GM18519 (cell line): ENCODE results near the gene ZFYVE28.

Experiments used
- ATAC-seq: cut with Tn5 transposase; IDR thresholded peaks from one replicate; pipeline ENCODE4 v1.9.1; 2021; ENCODE audit warnings: mild to moderate bottlenecking, moderate library complexity; ENCODE audit not compliant: unreplicated experiment, low FRiP score

The ZFYVE28 gene

DNA sequence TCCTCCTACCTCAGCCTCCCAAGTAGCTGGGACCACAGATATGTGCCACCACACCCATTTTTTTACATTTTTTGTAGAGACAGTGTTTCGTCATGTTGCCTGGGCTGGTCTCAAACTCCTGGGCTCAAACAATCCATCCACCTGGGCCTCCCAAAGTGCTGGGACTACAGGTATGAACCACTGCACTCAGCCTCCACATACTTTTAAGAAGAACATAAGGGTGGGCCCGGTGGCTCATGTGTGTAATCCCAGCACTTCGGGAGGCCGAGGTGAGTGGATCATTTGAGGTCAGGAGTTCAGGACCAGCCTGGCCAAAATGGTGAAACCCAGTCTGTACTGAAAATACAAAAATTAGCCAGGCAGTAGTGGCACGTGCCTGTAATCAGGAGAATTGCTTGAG lies 105.1 kb downstream of the ZFYVE28 start:
- ATAC-seq, result no peak

DNA sequence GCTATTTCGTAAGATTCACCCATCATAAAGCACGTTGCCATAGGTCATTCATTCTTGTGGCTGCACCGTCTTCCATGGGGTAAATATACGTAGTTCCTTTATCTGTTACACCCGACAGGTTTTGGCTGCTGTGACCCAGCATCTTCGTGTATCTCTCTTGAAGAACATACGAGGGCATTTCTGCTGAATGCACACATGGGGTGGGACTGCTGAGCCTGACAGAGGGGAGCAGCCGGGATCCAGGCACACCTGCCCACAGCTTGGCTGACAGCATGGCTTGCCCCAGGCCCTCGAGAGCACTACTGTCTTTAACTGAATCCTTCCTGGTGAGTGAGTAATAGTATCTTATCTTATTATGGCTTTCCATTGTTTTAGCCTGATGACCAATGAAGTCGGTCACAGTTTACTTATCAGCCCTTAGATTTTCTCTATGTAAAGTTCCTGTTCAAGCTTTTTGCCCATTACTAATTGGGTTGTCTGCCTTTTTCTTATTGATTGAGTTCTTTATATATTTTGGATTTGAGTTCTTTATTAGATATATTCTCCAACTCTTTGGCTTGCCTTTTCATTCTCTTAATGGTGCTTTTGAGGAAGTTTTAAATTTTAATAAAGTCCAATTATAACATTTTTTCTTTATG lies 111.6 kb downstream of the ZFYVE28 start:
- no peak for ATAC-seq

- ATAC-seq, result no peak
Measured at GRCh38 chr4:2305766-2306501, 112.5 kb downstream of the ZFYVE28 start.

GRCh38 chr4:2304877-2305561 lies 113.4 kb downstream of the ZFYVE28 start:
- no peak for ATAC-seq

DNA sequence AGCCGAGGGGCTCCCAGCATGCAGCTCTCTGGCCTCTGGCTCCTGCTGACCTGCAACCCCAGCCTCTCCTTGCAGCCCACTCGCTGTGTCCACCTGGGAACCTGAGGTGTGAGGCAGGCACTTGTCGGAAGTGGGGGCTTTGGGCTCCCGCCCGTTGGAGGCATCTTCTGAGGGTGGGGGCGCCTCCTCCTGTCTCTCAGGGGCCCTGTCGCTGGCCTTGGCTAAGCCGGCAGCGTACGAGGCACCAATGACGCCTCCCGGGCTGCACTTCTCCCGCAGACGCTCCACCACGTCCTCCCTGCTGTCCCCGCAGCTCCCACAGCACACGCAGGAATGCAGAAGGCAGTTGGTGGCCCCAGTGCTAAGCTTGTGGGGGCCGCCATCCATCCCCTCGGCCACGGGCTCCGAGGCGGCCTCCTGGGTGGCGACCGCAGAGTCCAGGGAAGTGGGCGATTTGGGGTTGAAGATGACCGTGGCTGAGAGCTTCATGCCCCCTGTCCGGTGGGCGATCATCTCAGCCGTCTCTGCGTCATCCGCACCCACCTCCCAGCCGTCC lies 114.0 kb downstream of the ZFYVE28 start:
- ATAC-seq, result no peak

GRCh38 chr4:2303686-2304320 lies 114.6 kb downstream of the ZFYVE28 start:
- ATAC-seq, result no peak

- no peak for ATAC-seq
Measured at GRCh38 chr4:2303121-2303685, 115.2 kb downstream of the ZFYVE28 start.

- no peak for ATAC-seq
Measured at GRCh38 chr4:2302387-2303119, 115.9 kb downstream of the ZFYVE28 start.

DNA sequence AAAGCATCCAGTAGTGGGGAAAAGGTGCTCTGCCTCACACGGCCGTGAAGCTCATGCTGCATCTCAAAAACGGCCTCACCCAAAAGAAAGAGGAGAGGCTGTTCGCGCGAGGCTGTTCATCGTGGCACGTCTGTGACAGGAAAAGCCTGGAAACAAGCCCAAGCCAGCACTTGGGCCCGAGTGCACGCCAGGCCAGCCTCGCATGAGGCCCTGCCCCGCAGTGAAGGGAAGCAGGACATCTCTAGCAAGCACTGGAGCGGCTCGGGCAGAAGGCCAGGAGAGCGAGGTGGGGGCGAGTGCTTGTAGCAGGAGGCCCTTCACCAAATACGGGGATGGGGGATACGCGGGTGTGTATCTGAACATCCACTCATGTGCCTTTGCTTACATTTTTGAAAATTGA lies 116.6 kb downstream of the ZFYVE28 start:
- no peak for ATAC-seq

GRCh38 chr4:2301225-2301642 lies 117.2 kb downstream of the ZFYVE28 start:
- no peak for ATAC-seq

- ATAC-seq, result no peak
Measured at GRCh38 chr4:2300431-2301224, 117.8 kb downstream of the ZFYVE28 start.

GRCh38 chr4:2299794-2300193 lies 118.7 kb downstream of the ZFYVE28 start:
- ATAC-seq, result no peak

GRCh38 chr4:2298532-2298991 lies 119.9 kb downstream of the ZFYVE28 start:
- no peak for ATAC-seq

DNA sequence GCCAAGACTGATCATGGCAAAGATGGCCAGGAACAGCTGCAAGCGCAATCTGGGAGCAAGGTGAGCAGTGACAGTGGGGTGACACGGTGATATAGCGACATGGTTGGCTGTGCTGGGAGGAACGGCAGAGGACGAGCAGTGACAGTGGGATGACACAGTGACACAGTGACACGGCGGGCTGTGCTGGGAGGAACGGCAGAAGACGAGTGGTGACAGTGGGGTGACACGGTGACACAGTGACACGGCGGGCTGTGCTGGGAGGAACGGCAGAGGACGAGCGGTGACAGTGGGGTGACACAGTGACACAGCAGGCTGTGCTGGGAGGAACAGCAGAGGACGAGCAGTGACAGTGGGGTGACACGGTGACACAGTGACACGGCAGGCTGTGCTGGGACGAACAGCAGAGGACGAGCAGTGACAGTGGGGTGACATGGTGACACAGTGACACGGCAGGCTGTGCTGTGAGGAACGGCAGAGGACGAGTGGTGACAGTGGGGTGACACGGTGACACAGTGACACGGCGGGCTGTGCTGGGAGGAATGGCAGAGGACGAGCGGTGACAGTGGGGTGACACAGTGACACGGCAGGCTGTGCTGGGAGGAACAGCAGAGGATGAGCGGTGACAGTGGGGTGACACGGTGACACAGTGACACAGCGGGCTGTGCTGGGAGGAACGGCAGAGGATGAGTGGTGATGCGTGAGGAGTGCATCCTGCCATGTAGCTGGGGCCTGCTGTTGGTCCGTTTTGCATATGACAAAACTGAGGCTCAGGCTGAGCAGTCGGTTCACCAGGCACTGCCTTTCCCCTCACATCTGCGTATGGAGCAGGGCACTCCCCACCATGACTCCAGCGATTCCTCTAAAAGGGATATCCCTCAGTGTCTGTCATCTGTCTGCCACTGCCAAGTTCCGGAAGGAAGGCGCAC lies 120.6 kb downstream of the ZFYVE28 start:
- ATAC-seq, result no peak

DNA sequence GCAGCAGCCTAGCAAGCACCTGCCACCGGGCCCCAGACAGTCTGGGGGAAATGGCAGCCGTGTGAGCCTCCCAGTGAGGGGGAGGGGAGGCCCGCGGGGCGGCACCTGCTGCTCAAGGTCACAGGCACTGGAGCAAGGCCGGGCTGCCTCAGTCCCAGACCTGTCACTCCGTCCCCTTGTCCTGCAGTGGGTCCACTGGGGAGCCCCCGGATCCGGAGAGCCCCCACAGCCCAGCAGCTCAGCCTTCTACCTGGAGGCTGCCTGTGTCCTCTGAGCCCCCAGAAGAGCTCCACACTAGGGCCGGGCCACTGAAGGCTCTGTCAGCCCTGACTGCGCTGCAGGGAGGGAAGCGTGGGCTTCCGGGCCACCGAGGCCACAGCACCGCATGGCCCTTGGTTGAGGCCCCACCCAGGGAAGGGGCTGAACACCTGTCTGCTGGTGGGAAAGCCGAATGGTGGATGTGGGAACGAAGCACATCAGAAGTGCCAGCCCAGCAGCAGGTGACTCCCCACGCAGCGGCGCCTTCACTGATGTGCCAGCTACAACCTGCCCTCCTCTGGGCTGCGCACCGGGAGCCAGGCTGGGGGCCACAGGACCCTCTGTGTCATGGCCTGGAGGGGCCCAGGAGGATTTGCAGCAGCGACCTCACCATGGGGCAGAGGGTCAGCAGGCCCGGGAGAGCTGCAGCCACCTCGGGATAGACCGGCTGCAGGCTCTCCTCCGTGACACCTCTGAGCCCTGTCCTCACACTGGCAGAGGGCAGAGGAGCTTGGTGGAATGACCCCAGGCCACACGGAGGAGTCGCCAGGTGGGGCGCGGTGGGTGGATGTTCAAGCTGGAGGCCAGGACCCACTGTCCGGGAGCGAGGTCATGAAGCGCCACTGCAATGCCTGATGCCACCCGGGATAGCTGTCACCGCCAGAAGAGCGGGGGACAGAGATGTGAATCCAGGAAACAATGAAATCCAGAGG lies 121.5 kb downstream of the ZFYVE28 start:
- ATAC-seq, result no peak

DNA sequence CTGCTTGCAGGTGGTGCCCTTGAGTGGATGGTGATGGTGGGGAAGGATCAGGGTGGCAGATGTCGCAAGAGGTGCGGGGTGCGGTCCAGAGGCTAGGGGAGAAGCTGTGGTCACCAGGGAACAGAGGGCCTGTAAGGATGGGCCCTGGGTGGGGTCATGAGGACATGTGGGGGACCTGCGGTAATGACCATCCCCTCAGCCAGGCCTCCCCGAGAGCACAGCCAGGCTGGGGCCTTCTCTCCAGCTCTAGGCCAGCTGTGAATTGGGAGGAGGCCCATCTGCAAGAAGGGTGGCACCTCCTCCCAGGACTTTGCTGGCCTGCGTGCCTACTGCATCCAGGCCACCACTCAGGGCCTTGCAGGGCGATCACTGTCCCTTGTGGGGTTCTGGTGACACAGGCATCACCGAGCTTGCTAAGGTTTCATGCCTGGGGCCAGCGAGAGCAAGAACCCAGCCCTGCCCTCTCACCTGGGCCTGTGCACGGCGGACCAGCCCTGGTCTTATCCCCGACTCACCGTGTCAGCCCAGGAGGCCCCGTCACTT lies 122.5 kb downstream of the ZFYVE28 start:
- ATAC-seq, result no peak

DNA sequence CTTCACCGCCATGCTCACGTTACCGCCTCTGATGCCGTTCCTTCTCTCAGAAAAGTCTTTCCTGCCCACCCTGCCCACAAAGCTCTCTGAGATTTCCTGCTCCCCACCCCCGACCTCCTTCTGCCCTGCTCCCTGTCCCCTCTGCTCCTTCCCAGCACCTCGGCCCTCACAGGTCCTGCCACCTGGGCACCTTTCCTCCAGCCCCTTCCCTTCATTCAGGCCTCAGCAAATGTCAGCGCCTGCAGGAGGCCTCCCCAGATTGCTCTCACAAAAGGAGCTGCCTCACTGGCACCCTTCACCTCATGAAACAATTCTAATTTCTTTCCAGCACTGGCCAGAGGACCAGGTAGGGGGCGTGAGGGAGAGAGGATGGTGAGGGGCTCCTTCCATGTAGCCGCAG lies 122.9 kb downstream of the ZFYVE28 start:
- ATAC-seq, result no peak
